GM12872 (cell line): ENCODE data around the gene BCL11A.

Experiments
- CTCF ChIP-seq: IDR thresholded peaks from 3 replicates; pipeline ENCODE4 v1.5.1; 2011; ENCODE audit warnings: low read depth, mild to moderate bottlenecking, low read length, moderate library complexity; ENCODE audit not compliant: insufficient read depth

The BCL11A gene

DNA sequence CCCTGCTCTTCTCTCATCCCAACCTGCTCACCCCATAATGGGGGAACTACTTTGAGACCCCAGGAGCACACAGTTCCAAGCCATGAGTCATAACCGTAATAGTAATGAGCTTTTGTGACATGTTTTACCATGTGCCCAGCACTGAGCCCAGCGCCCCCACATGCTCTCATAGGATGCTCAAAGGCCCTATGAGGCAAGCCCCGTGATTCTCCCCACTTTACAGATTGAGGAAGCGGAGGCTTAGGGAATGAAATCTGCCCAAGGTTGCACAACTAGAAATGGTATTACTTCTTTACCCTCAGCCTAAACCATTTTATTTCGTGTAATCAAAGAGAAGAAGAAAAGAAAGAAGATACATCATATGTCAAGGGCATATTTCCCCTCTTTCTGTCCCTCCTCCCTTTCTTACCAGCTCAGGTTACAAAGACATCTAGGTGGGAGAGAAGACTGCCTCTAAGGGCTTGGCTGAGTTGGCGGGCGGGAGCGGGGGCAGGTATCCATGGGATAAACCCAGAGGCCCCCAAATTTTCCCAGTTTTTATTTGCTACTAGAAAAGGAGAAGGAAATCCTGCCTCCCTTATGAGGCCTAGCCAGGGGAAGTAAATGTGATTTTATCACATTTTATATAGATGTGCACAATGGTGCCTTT, 24.2 kb downstream of the BCL11A start:
- TF ChIP-seq CTCF: no peak

DNA sequence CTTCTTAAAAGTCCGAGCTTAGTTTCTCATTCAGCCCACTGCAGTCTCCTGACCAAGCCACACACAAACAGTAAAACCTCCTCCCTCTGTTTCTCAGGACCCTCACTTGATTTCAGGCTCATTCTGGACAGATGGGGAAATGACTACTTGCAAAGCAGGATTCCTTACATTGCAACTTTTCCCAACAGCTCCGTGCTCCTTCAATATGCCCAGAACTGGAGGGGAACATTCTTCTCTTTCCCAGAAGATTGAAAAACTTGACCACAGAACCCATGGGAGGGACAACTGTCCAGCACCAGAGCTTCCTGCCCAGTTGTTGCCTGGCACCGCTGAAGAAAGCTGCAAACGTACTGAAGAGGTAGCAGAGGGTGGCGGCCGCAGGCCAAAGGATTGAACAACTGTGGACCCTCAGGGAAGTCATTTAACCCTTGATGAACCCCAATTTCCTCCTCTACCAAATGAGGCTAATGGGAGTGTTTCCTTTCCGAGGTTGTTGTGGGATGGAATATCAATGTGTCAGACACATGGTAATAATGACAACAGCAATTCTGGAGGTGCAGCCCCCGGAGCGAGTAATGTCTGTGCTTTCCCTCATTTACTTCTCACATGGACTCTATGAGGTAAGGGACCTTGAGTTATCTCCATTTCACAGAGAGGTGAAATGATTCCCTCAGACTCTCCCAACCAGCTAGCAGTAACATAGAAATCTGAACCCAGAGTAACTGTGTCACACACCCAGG, 25.0 kb downstream of the BCL11A start:
- no peak for TF ChIP-seq CTCF

GRCh38 chr2:60527762-60528161, 25.7 kb downstream of the BCL11A start:
- no peak for TF ChIP-seq CTCF

DNA sequence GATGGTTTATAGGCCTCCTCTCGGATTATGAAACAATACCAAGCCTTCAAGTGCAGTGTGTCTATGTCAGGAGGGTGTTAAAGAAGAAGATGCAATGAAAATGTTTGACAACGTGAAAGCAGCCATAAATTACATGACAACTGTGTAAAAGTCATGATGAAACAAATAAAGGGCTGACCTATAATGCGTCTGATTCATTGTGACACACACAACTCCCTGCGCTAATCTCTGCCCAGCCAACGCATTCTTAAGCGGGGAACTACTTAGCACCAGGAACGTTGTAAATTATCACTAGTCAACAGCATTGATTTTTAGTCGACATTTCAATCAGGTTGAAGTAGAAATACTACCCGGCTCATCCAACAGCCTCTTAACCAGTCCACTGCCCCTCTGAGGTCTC, 26.8 kb downstream of the BCL11A start:
- TF ChIP-seq CTCF: no peak

DNA sequence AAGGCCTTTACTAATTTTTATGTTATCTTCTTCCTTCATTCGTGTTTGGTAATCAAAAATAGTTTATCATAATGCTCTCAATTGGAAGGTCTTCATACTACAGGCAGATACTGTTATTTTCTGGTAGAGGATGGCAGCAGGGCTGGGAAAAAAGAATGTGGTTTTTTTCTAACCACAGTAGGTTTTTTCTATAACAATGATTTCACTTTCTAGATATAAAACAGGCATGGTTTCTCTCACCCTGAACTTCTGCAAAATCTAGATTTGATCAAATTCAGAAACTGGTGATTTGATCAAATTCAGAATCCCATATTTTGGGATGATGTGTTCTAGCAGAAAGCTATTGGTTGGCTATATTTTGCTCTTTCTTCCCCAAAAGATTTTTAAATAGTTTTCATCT, 27.6 kb downstream of the BCL11A start:
- TF ChIP-seq CTCF: no peak

GRCh38 chr2:60524874-60525273, 28.6 kb downstream of the BCL11A start:
- TF ChIP-seq CTCF: no peak

DNA sequence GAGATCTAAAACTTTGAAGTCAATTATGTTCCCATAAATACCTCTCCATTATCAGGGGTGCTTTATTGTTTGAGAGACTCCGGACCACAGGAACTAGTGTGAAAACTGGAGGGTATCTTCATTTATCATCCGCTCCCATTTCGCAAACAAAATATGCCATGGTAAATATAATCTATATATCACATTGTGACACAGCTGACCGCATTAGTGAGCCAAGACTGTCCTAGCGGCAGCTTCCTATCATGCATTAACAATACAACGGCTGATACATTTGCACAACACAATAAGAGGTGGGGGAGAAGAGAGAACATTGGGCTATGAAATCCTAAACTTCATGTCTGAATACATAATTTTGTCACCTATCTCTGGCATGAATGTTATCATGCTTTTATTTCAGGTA, 29.5 kb downstream of the BCL11A start:
- no peak for TF ChIP-seq CTCF
